ENCODE measurements around the gene CDH23. TPM values are rescaled to one million over a fixed set of nuclear protein-coding genes. Genes with fewer than 3 reads are reported as not detected.

CDH23 gene
- total RNA-seq, 1 experiment from 2014 or later: 2.9 TPM

- POLR2A ChIA-PET: no interaction called here
- Mint-ChIP-seq H3K27ac (no peak overlapping the region), H3K9me3 (no peaks in the 10 kb centered on the region), H3K27me3 (ENCODE audit: low read depth) (no peaks in the 10 kb centered on the region; the same call in 1 of the 2 replicates), H3K4me1 (peaks cover 28% of the 10 kb centered on the region), H3K4me3 (no peak overlapping the region), H3K36me3 (no peaks in the 10 kb centered on the region)
- DNase-seq (ENCODE audit: low spot score) (no peak), ATAC-seq (no peak)
- TF ChIP-seq MYBL2 (CRISPR knock-in tag; IDR thresholded peaks at IDR 0.05) (no peak), USF1 (CRISPR knock-in tag; IDR thresholded peaks at IDR 0.05) (no peak), FOXJ3 (CRISPR knock-in tag; IDR thresholded peaks at IDR 0.05; ENCODE audit: borderline replicate concordance) (no peak), ZNF138 (CRISPR knock-in tag; conservative IDR thresholded peaks at IDR 0.05) (no peak), ZNF317 (CRISPR knock-in tag; IDR thresholded peaks at IDR 0.05; ENCODE audit: borderline replicate concordance, low read depth) (no peak), HMGXB4 (CRISPR knock-in tag; IDR thresholded peaks at IDR 0.05) (no peak), NFE2L1 (CRISPR knock-in tag; IDR thresholded peaks at IDR 0.05) (no peak), IRF1 (CRISPR knock-in tag; IDR thresholded peaks at IDR 0.05) (no peak), FOXP4 (CRISPR knock-in tag; IDR thresholded peaks at IDR 0.05) (no peak), GRHL2 (CRISPR knock-in tag; IDR thresholded peaks at IDR 0.05; ENCODE audit: insufficient replicate concordance, severe bottlenecking) (no peak), HMGA2 (CRISPR knock-in tag; IDR thresholded peaks at IDR 0.05) (no peak), ESRRA (CRISPR knock-in tag; IDR thresholded peaks at IDR 0.05; ENCODE audit: borderline replicate concordance) (no peak), MLX (CRISPR knock-in tag; IDR thresholded peaks at IDR 0.05) (no peak), ZSCAN18 (CRISPR knock-in tag; IDR thresholded peaks at IDR 0.05) (no peak), ZNF671 (CRISPR knock-in tag; IDR thresholded peaks at IDR 0.05) (no peak), AFF4 (CRISPR knock-in tag; IDR thresholded peaks at IDR 0.05; ENCODE audit: borderline replicate concordance) (no peak), FOXP1 (CRISPR knock-in tag; IDR thresholded peaks at IDR 0.05; ENCODE audit: borderline replicate concordance) (no peak), EMX1 (CRISPR knock-in tag; IDR thresholded peaks at IDR 0.05) (no peak), NR1H2 (CRISPR knock-in tag; IDR thresholded peaks at IDR 0.05) (no peak), ELF4 (CRISPR knock-in tag; IDR thresholded peaks at IDR 0.05; ENCODE audit: low read depth) (no peak)
- CTCF ChIA-PET: interaction anchor here (1.5 to 1.6 kb wide), 2 partner anchors 10 to 32 kb away, joined by 3 to 4 read pairs; no protein-coding TSS in a partner anchor
Observed at GRCh38 chr10:71577345-71577744, 180.6 kb downstream of the CDH23 start.

Measured in WTC11 (cell line).